HG03520 (cell line): ENCODE results near the gene CIRBP.
"Not testable (repeated sequence)": the region's sequence is repeated elsewhere in the genome, so short reads cannot be mapped to it uniquely, and the experiment has no call there.

Experiments
- ATAC-seq: cut with Tn5 transposase; IDR thresholded peaks from one replicate; pipeline ENCODE4 v1.9.1; 2021; ENCODE audit warnings: mild to moderate bottlenecking, moderate library complexity; ENCODE audit not compliant: unreplicated experiment

The CIRBP gene

DNA sequence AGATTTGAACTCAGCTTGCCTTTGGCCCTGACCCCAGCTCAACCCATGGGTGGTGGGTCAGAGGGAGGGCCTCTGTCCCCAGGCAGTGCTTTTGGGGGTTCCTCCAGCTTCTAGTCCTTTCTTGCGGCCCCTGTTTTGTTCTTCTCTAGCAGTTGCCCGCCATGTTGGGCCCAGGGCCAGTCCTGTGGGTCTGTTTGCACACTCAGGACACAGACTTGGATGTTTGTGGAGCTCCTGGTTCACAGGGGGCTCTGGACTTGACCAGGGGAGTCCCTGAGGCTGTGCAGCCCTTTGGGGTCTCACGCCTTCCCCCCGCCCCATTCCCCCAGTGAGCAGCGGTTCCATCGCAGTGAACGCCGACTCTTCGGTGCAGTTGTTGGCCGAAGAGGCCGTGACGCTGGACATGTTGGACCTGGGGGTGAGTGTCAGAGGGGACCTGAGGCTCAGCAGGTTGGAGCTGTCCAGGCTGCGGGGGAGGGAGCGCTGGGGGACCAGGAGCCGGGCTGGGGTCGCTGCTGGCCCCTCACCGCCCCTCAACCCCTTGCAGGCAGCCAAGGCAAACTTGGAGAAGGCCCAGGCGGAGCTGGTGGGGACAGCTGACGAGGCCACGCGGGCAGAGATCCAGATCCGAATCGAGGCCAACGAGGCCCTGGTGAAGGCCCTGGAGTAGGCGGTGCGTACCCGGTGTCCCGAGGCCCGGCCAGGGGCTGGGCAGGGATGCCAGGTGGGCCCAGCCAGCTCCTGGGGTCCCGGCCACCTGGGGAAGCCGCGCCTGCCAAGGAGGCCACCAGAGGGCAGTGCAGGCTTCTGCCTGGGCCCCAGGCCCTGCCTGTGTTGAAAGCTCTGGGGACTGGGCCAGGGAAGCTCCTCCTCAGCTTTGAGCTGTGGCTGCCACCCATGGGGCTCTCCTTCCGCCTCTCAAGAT, 25.1 kb upstream of the CIRBP start:
- no peak for ATAC-seq

DNA sequence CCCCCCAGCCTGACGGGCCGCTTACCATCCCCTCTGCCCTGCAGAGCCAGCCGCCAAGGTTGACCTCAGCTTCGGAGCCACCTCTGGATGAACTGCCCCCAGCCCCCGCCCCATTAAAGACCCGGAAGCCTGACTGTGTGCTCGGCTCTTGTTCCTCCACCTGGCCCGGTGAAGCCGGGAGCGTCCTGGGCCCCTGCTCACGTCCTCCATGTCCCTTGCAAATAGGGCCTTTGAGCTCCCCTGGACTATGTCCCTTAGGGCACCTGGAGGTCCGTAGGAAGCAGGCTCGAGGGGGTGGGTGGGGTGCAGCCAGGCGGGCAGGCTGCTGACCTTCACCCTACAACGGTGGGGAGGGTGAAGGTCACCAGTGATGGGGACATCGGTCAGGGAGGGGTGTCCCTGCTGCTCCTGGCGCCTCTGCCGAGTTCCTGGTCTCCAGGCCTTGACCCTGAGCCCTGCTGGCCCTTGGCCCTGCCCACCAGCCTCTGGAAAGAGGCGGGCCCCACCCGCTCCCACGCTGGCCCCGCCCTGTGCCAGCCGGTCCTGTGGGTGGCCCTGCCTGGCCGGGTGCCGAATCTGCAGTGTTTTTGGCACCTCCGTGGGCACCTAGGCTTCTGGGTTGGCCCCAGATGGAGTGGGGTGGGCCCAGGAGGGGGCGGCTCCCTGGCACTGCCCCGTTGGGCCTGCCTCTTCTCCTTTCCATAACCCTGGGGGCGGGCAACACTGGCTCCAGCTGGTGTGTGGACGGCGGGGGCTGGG, 24.3 kb upstream of the CIRBP start:
- ATAC-seq = no peak

- ATAC-seq = no peak
These were observed 23.5 kb upstream of the CIRBP start for GRCh38 chr19:1245494-1246264.

GRCh38 chr19:1246265-1247087, 22.7 kb upstream of the CIRBP start:
- not testable (repeated sequence) for ATAC-seq

GRCh38 chr19:1247748-1248138, 21.4 kb upstream of the CIRBP start:
- no peak for ATAC-seq

DNA sequence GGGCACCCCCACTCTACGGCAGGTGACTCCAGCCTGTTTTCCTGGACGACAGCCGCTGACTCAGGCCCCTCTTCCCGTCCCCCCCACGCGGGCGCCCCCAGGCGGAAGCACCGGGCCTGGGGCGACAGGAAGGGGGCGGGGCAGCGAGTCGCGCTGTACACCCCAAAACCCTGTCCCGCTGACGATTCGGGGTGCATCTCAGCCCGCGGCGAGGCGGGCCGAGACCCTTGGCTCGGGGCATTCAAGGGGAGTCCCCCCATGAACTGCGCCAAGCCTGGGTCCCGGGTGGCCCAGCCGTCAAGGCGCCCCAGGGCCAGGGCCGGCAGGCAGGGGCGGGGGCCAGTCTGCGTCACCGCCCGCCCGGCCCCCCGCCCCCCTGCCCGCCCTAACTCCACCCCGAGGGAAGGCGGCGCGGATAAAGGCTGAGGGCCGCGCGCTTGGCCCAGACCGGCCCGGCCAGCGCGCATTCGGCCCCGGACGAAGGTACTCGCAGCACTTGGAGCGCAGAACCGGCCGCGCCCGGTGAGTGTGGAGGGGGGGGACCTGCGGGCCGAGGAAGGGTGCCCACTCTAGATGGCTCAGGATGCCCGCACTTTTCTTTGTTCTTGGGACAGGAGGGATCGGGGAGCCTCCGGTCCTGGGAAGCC, 20.9 kb upstream of the CIRBP start, which contains the start of gene MIDN:
TSS of gene MIDN (plus strand) at position 445 of the 647 bp plus-strand sequence. CDS start 1,714 bp downstream, outside the sequence.
- peak; percentile 10 for ATAC-seq

DNA sequence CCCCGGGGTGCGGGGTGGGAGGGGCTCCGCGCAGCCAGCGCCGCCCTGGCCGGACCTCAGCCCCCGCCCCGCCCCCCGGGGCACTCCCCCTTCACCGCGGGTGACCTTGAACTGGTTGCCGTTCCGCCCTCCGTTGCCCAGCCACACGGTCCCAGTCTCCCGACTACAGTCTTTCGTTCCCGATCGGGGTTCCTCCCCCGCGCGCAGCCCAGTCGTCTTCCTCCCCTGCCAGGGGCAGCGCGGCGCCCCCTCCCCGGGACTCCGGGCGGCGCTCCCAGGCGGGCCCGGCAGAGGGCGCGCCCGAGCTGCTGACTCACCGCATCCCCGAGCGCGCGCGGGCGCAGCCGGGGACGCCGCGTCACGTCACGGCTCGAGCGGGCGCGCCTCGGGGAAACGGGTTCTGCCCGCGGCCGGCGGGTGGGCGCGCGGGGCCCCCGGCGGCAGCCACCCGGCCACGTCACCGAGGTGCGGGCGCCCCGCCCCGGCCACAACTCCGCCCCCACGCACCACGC, 20.3 kb upstream of the CIRBP start:
- ATAC-seq = peak; percentile 24

DNA sequence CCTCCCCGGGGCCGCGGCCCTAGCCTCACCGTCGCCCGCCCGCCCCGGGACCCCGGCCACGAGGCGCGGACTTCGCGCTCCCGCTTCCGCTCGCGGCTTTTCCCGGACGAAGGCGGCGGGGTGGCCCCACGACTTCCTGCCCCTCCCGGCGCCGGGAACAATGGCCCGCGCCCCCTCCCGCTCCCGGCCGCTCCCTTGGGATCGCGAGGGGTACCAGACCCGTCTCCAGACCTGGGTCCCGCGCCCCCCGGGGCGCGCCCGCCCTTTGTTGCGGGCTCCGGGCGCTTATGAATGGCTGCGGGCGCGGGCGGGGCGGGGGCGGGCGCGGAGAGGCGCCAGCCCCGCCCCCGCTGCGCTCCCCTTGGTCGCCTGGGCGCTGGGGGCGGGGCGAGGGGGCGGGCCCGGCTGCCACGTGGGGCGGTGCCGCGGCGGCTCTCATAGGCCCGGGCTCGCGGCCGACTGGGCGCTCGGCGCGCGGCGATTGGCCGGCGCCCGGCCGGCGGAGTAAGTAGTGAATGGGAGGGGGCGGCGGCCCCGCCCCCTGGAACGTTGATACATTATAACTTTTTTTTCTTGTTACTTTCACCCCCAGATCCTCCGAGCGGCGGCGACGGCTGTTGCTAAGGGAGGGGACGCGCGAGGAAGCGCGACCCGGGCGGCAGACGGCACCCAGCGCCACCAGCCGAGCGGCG, 19.7 kb upstream of the CIRBP start:
- ATAC-seq = peak; percentile 36

DNA sequence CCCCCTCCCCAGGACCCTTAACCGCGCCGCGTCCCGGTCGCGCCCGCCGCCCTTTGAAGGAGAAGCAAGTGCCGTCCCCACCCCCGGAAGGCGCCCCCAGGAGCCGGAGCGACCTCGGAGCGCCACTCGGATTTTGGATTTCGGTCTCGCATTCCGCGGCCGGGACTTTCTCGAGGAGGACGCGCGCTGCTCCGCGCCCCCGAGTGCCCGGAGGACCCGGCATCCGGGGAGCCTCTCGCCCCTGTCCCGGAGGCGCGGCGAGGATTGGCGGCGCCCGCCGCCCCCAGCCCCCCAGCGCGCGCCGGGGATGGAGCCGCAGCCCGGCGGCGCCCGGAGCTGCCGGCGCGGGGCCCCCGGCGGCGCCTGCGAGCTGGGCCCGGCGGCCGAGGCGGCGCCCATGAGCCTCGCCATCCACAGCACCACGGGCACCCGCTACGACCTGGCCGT, 19.1 kb upstream of the CIRBP start:
- no peak for ATAC-seq

GRCh38 chr19:1250437-1251260, 18.5 kb upstream of the CIRBP start:
- ATAC-seq = no peak

DNA sequence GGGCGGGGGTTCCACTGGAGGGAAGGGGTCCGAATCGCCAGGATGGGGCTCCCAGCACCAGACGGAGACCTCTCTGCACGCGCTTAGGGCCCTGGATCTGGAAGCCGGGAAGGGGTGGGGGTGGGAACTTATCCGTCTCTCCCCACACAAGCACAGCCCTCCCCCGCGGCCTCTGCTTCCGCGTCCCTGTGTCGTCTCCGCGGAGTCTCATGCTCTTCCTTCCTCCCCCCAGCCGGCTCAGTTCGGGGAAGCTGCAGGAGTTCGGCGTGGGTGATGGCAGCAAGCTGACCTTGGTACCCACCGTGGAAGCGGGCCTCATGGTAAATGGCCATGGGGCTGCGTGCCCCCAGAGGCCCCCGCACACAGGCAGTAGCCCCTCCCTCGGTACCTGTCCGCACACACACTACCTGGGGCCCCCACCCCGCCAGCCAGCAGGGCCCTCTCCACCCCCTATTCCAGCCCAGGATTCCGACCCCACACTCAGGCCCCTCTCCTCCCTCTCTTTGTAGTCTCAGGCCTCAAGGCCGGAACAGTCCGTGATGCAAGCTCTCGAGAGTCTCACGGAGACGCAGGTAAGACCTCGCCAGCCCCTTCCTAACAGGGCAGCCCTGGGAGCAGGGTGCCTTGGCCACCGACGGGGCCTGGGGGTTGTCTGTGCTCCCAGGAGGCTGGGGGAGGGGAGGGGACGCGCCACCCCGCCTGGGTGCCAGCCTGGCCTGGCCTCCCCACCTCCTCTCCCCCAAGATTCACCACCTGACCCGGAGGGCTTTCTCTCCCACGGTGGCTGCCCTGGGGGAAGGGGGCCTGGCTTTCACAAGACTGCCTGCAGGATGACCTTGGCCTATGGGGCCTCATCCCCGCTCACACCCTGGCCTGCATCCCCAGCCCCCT, 17.6 kb upstream of the CIRBP start:
- ATAC-seq = no peak

DNA sequence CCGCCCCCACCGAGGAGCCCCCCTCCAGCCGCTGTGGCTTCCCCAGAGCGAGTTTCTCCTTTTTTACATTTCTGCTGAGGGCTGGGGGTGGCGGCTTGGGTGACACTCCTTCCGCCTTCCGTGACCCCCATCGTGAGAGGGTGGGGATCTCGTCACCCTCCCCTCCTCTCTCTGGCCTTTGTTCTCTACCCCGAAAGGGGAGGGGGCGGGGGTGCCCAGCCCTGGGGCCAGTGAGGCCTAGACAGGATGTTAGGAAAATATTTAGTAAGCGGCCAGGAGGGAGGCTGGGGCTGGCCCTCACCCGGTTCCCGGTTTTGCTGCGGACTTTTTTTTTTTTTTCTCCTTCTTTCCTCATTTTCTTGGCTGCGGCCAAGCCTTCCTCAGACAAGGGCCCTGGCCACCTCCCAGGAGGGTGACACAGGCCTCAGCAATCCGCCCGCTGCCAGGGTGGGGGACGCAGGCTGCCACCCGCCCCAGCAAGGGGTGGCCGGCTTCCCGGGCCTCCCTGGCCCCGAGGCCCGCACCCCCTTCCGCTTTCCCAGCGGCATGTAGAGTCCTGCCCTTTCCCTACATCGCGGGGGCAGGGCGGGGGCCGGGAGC, 16.8 kb upstream of the CIRBP start:
- ATAC-seq = no peak

DNA sequence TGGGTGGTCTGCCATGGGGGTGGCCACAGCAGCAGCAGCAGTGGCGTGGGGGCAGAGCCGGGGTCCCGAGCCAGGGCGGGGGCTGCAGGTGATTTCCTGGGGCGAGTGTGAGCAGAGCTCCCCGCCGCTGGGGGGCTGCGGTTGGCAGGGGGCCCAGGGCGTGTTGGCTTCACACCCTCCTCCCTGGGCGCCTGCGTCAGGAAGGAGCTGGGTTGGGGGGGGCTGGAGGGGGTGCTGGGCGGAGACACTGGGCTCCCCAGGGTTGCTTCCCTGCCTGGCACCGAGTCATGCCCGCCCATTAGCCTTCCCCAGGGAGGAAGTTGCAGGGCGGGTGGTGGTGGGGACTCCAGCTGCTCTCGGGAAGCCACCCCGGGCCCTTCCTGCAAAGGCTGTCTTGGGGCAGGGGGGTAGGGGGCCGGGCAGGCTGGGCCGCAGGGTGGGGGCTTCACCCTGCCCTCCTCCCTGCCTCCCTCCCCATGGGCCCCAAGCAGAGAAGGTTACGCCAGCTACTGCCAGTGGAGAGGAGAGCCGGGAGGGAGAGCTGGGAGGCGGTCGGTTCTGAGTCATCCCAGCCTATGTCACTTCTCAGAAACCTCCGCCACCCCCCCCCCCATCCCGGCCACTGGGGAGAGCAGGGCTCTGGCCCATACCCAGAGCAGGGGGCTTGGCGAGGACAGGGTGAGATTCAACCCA, 16.2 kb upstream of the CIRBP start:
- no peak for ATAC-seq

DNA sequence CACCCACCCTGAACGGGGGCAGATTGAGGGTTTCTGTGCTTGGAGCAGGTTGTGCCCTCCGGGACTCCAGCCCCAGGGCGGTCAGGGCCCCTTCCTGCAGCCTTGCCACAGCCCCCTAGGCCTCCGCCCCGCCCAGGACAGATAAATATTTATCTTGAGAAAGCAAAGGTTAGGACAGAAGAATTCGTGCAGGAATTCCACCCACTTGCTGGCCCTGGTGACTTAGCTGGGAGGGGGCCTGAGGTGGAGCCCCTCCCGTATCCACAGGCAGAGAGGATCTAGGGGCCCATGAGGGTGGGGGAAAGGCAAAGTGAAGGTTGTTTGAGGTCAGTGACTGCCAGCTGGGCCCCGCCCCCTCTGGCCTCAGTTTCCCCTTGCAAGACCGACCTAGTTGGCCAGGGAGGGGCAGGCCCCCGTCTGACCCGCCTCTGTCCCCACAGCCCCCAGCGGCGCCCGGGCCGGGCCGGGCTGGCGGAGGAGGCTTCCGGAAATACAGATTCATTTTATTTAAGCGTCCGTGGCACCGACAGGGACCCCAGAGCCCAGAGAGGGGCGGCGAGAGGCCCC, 15.5 kb upstream of the CIRBP start:
- ATAC-seq = no peak

DNA sequence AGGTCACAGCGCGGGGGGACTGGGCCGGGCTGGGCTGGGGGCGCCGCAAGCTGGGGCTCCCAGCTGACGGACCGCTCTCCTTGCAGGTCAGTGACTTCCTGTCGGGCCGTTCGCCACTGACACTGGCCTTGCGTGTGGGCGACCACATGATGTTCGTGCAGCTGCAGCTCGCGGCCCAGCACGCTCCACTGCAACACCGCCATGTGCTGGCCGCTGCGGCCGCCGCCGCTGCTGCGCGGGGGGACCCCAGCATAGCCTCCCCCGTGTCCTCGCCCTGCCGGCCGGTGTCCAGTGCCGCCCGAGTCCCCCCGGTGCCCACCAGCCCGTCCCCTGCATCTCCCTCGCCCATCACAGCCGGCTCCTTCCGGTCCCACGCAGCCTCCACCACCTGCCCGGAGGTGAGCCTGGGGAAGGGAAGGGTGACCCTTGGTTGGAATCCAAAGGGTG, 15.0 kb upstream of the CIRBP start:
- no peak for ATAC-seq
